ENCODE results near the gene SIGLEC9.

GRCh38 chr19:51148580-51148979, 23.9 kb downstream of the SIGLEC9 start:
- TF ChIP-seq FOXP1 (CRISPR knock-in tag; IDR thresholded peaks at IDR 0.05; ENCODE audit: borderline replicate concordance) (no peak), SP1 (CRISPR knock-in tag; conservative IDR thresholded peaks at IDR 0.05) (no peak), ATF3 (CRISPR knock-in tag; conservative IDR thresholded peaks at IDR 0.05) (no peak), CTCF (IDR thresholded peaks at IDR 0.05) (no peak), SMAD3 (CRISPR knock-in tag; IDR thresholded peaks at IDR 0.05; ENCODE audit: borderline replicate concordance) (no peak)
